CD4-positive, alpha-beta T cell treated with Interleukin-1 beta for 1 hour (primary cell): Measurements from ENCODE around the gene DNAI1.
"Not testable (repeated sequence)": the region's sequence is repeated elsewhere in the genome, so short reads cannot be mapped to it uniquely, and the experiment has no call there.

Experiments used
- DNase-seq, 2 donors: peaks; one replicate each; pipeline ENCODE4 v3.0.0-alpha.2; 2020 to 2022

The DNAI1 gene

GRCh38 chr9:34458013-34458958 lies at the start of gene DNAI1, which contains the start of gene FAM219A:
TSS of gene DNAI1 (plus strand) at chr9:34458805. CDS start at chr9:34459006, 201 bp downstream.
TSS of gene FAM219A (minus strand) at chr9:34458570. CDS start at chr9:34458263, 307 bp downstream.
- peak; percentile 99 for DNase-seq

- no peak for DNase-seq
These were observed 49.5 kb upstream of the DNAI1 start for GRCh38 chr9:34409154-34409553.

GRCh38 chr9:34412336-34412735 lies 46.3 kb upstream of the DNAI1 start:
- DNase-seq, result no peak

GRCh38 chr9:34413231-34413852 lies 45.3 kb upstream of the DNAI1 start:
- peak in 1 of 2 donors; percentile 11 for DNase-seq

- no peak for DNase-seq
These were observed 40.9 kb upstream of the DNAI1 start for GRCh38 chr9:34417734-34418133.

GRCh38 chr9:34419716-34420504 lies 38.7 kb upstream of the DNAI1 start:
- DNase-seq, result no peak

GRCh38 chr9:34426347-34427074 lies 32.1 kb upstream of the DNAI1 start:
- DNase-seq, result no peak

- no peak for DNase-seq
These were observed 30.2 kb upstream of the DNAI1 start for GRCh38 chr9:34428325-34428958.

GRCh38 chr9:34430843-34431437 lies 27.7 kb upstream of the DNAI1 start:
- no peak for DNase-seq

GRCh38 chr9:34431667-34432066 lies 26.9 kb upstream of the DNAI1 start:
- no peak for DNase-seq

- peak; percentile 58 to 71 for DNase-seq
These were observed 21.3 kb upstream of the DNAI1 start for GRCh38 chr9:34437006-34437925.

- not testable (repeated sequence) for DNase-seq
These were observed 20.7 kb upstream of the DNAI1 start for GRCh38 chr9:34437926-34438307.

GRCh38 chr9:34438465-34438864 lies 20.1 kb upstream of the DNAI1 start:
- DNase-seq, result not testable (repeated sequence)

GRCh38 chr9:34440017-34440416 lies 18.6 kb upstream of the DNAI1 start:
- DNase-seq, result no peak

GRCh38 chr9:34442770-34443169 lies 15.8 kb upstream of the DNAI1 start:
- DNase-seq, result no peak

GRCh38 chr9:34443533-34443932 lies 15.1 kb upstream of the DNAI1 start:
- DNase-seq, result no peak

GRCh38 chr9:34443976-34444375 lies 14.6 kb upstream of the DNAI1 start:
- DNase-seq, result no peak

- no peak for DNase-seq
These were observed 12.1 kb upstream of the DNAI1 start for GRCh38 chr9:34446468-34446891.

GRCh38 chr9:34446951-34447350 lies 11.7 kb upstream of the DNAI1 start:
- no peak for DNase-seq

- DNase-seq, result no peak
These were observed 8.0 kb upstream of the DNAI1 start for GRCh38 chr9:34450644-34451043.
